B cell (primary cell): ENCODE data around the gene CYP2W1. TPM values are rescaled to one million over a fixed set of nuclear protein-coding genes. Genes with fewer than 3 reads are reported as not detected.

Experiments used
- ATAC-seq: fragments of 200-7000 bp; cut with Tn5 transposase; one replicate; pipeline ENCODE4 v1.10.0; 2021; ENCODE audit warnings: low read depth, mild to moderate bottlenecking, moderate number of reproducible peaks, moderate library complexity
- CTCF ChIA-PET: fragments of 350-600 bp; sonication (Branson Sonifier 250); formaldehyde crosslinking; loops from one replicate; lab custom pipeline; 2021; ENCODE audit warnings: antibody characterized with exemption, inconsistent platforms; lab: Charles Lee
- POLR2A ChIA-PET: fragments of 350-600 bp; sonication (Branson Sonifier 250); formaldehyde crosslinking; loops from one replicate; lab custom pipeline; 2021; ENCODE audit warnings: antibody characterized with exemption; lab: Charles Lee
- DNase-seq: peaks from one replicate; pipeline ENCODE4 v3.0.0; 2013
- H2AFZ ChIP-seq: 2 replicates; pipeline ENCODE4 v1.6.1; 2012; ENCODE audit warnings: mild to moderate bottlenecking, low read depth, low read length; ENCODE audit not compliant: insufficient read depth, poor library complexity, severe bottlenecking
- H3K27ac ChIP-seq, 2 donors: 1 replicate in 1 of 2; 2 replicates in 1 of 2; pipeline ENCODE4 v1.5.1; 2012 to 2013; ENCODE audit warnings: low read length in 2 of 2, mild to moderate bottlenecking in 2 of 2, moderate library complexity in 1 of 2
- H3K27me3 ChIP-seq, 4 experiments: fragments of 200-600 bp in 1 of 4; sonication (generic) in 1 of 4; replicated peaks in 1 of 4; 1 replicate in 2 of 4; 2 replicates in 2 of 4; pipeline versions ENCODE4 v1.6.1 to v1.7.0; 2013 to 2016; ENCODE audit warnings: low read length in 3 of 4, mild to moderate bottlenecking in 2 of 4, mixed read lengths in 1 of 4, moderate library complexity in 1 of 4; ENCODE audit not compliant: insufficient read depth in 4 of 4, control insufficient read depth in 3 of 4; ENCODE audit errors: control extremely low read depth in 1 of 4
- H3K36me3 ChIP-seq, 2 experiments: replicated peaks in 1 of 2; 1 replicate in 1 of 2; 2 replicates in 1 of 2; pipeline versions ENCODE4 v1.6.1 to v1.7.1; 2013; ENCODE audit warnings: low read length in 1 of 2; ENCODE audit not compliant: insufficient read depth in 2 of 2, control insufficient read depth in 1 of 2; ENCODE audit errors: control extremely low read depth in 1 of 2, extremely low read depth in 1 of 2
- H3K4me1 ChIP-seq, 2 donors: fragments of 200-600 bp in 1 of 2; sonication (generic) in 1 of 2; 1 replicate in 1 of 2; 2 replicates in 1 of 2; pipeline versions ENCODE4 v1.5.1 to v1.6.1; 2013 to 2017; ENCODE audit warnings: low read length in 2 of 2; ENCODE audit not compliant: control insufficient read depth in 2 of 2, insufficient read depth in 2 of 2
- H3K4me2 ChIP-seq: replicated peaks from 2 replicates; pipeline ENCODE3; 2012; ENCODE audit warnings: mild to moderate bottlenecking, low read depth, low read length; ENCODE audit not compliant: poor library complexity, severe bottlenecking
- H3K4me3 ChIP-seq, 5 experiments: fragments of 200-600 bp in 1 of 5; sonication (generic) in 1 of 5; 1 replicate in 3 of 5; 2 replicates in 2 of 5; pipeline versions ENCODE4 v1.5.1 to v1.7.0; 2011 to 2016; ENCODE audit warnings: low read length in 4 of 5, mild to moderate bottlenecking in 4 of 5, low read depth in 2 of 5, control low read depth in 1 of 5, moderate library complexity in 1 of 5; ENCODE audit not compliant: insufficient read depth in 1 of 5; ENCODE audit errors: control extremely low read depth in 1 of 5, extremely low read depth in 1 of 5
- H3K79me2 ChIP-seq: fragments of 200-600 bp; sonication (generic); one replicate; pipeline ENCODE4 v1.6.0; 2016; ENCODE audit warnings: low read length; ENCODE audit not compliant: control insufficient read depth, insufficient read depth
- H3K9ac ChIP-seq: fragments of 200-600 bp; sonication (generic); 2 replicates; pipeline ENCODE4 v1.6.1; 2017; ENCODE audit warnings: mild to moderate bottlenecking, low read length, moderate library complexity
- H3K9me3 ChIP-seq, 3 donors: one replicate each; pipeline versions ENCODE4 v1.6.1 to v1.7.1; 2013; ENCODE audit warnings: low read length in 2 of 3; ENCODE audit not compliant: control insufficient read depth in 2 of 3, insufficient read depth in 1 of 3; ENCODE audit errors: control extremely low read depth in 1 of 3
- H4K20me1 ChIP-seq: 2 replicates; pipeline ENCODE4 v1.6.0; 2012; ENCODE audit warnings: mild to moderate bottlenecking, low read length; ENCODE audit not compliant: insufficient read depth, control insufficient read depth, poor library complexity, severe bottlenecking
- H3K27ac Mint-ChIP-seq: one replicate; pipeline ENCODE4 v1.8.0; 2021; ENCODE audit warnings: mixed read lengths
- H3K27me3 Mint-ChIP-seq: one replicate; pipeline ENCODE4 v1.8.0; 2021; ENCODE audit warnings: mixed read lengths
- H3K4me1 Mint-ChIP-seq: one replicate; pipeline ENCODE4 v1.8.0; 2021; ENCODE audit warnings: mixed read lengths
- H3K4me3 Mint-ChIP-seq: one replicate; pipeline ENCODE4 v1.8.0; 2021; ENCODE audit warnings: mixed read lengths
- H3K9me3 Mint-ChIP-seq: one replicate; pipeline ENCODE4 v1.8.0; 2022; ENCODE audit warnings: mixed read lengths; ENCODE audit not compliant: insufficient read depth
- CTCF ChIP-seq: fragments of 200-600 bp; IDR thresholded peaks from one replicate; pipeline ENCODE4 v1.8.0; 2022; ENCODE audit warnings: antibody characterized with exemption, mild to moderate bottlenecking
- EZH2 ChIP-seq: IDR thresholded peaks from 2 replicates; pipeline ENCODE4 v1.6.1; 2012; ENCODE audit warnings: borderline replicate concordance, low read depth, mild to moderate bottlenecking, moderate library complexity, low read length; ENCODE audit not compliant: insufficient read depth, poor library complexity, severe bottlenecking
- WGBS: methylation state at CpG from one replicate; pipeline ENCODE4 v1.1.5; 2013; ENCODE audit warnings: missing lambda C conversion rate; ENCODE audit not compliant: insufficient coverage; 5-methylcytosine and 5-hydroxymethylcytosine counted together
- intact Hi-C: fragments of 100-400 bp; cut with micrococcal nuclease; formaldehyde crosslinking; loops from one replicate; pipeline ENCODE4 v1.10.0; 2022
- polyA plus RNA-seq: library from polyadenylated mRNA; depleted of rRNA; stranded (reverse); fragments of >200 nt; gene quantifications from 2 replicates; pipeline ENCODE4 v1.2.3, GENCODE V29; 2012
- total RNA-seq, 2 donors: library from RNA; stranded (reverse); fragments of 120-200 nt in 1 of 2; gene quantifications; 1 replicate in 1 of 2; 2 replicates in 1 of 2; pipeline versions ENCODE4 v1.2.3 to v1.2.4, GENCODE V29; 2013 to 2022

CYP2W1 gene
- total and polyA plus RNA-seq, 2 donors (not counting 1 experiment from before 2014, with no cell fraction given): not detected

GRCh38 chr7:1021931-1022330, 39.0 kb downstream of the CYP2W1 start:
- Histone ChIP-seq H3K27ac (no peak overlapping the region), H3K4me1 (peaks cover 60 to 72% of the 10 kb centered on the region in 2 donors), H3K79me2 (peaks cover 71% of the 10 kb centered on the region), H2AFZ (no peak overlapping the region), H3K36me3 (peaks cover 0 to 38% of the 10 kb centered on the region in 2 experiments), H3K9ac (no peak overlapping the region), H3K4me3 (no peak overlapping the region), H3K27me3 (peaks cover 0 to 2% (median 0%) of the 10 kb centered on the region in 4 experiments), H3K9me3 (peaks cover 0 to 39% (median 0%) of the 10 kb centered on the region in 3 donors), H4K20me1 (peaks cover 88% of the 10 kb centered on the region), H3K4me2 (peak overlapping the region; percentile 97)
- WGBS: 96% methylated on average over 25 of the region's 25 CpGs
- intact Hi-C loops: loop anchor here (5.0 kb wide), 1 partner anchor 100 kb away; no protein-coding TSS in a partner anchor
- Mint-ChIP-seq H3K9me3 (no peaks in the 10 kb centered on the region), H3K4me1 (peaks cover 76% of the 10 kb centered on the region), H3K27me3 (no peaks in the 10 kb centered on the region), H3K4me3 (peak overlapping the region; percentile 94), H3K27ac (peak overlapping the region; percentile 50)
- ATAC-seq (no peak), DNase-seq (no peak)
- TF ChIP-seq EZH2 (no peak), CTCF (no peak)
- CTCF ChIA-PET: interaction anchor here (1.0 to 6.9 kb wide), 6 partner anchors 9 to 64 kb away, joined by 4 to 57 read pairs (median 8); no protein-coding TSS in a partner anchor
- POLR2A ChIA-PET: interaction anchor here (1.2 to 2.2 kb wide), 8 partner anchors 18 to 117 kb away, joined by 3 to 10 read pairs (median 6); no protein-coding TSS in a partner anchor

GRCh38 chr7:1022356-1022755, 39.4 kb downstream of the CYP2W1 start:
- Histone ChIP-seq H3K9me3 (peaks cover 0 to 38% (median 0%) of the 10 kb centered on the region in 3 donors), H3K36me3 (peaks cover 0 to 36% of the 10 kb centered on the region in 2 experiments), H3K79me2 (peaks cover 67% of the 10 kb centered on the region), H3K4me3 (no peak overlapping the region), H3K27me3 (peaks cover 0 to 2% (median 0%) of the 10 kb centered on the region in 4 experiments), H3K4me1 (peaks cover 65 to 77% of the 10 kb centered on the region in 2 donors), H4K20me1 (peaks cover 84% of the 10 kb centered on the region), H3K9ac (no peak overlapping the region), H3K27ac (no peak overlapping the region), H3K4me2 (peak overlapping the region; percentile 97), H2AFZ (no peak overlapping the region)
- TF ChIP-seq CTCF: no peak
- TF ChIP-seq EZH2: no peak
- over 99% methylated on average over 17 of the region's 17 CpGs for WGBS
- H3K27ac Mint-ChIP-seq: peak overlapping the region; percentile 97
- ChIA-PET POLR2A (interaction anchor here (0.6 to 2.2 kb wide), 10 partner anchors 10 to 1266 kb away, joined by 3 to 15 read pairs (median 6); no protein-coding TSS in a partner anchor), CTCF (interaction anchor here (0.9 to 6.9 kb wide), 9 partner anchors 10 to 147 kb away, joined by 3 to 57 read pairs (median 9); partner anchors contain the start of gene GPR146)
- intact Hi-C loops: loop anchor here (5.0 kb wide), 1 partner anchor 100 kb away; no protein-coding TSS in a partner anchor
- peaks cover 77% of the 10 kb centered on the region for H3K4me1 Mint-ChIP-seq
- H3K4me3 Mint-ChIP-seq: peak overlapping the region; percentile 94
- no peaks in the 10 kb centered on the region for H3K27me3 Mint-ChIP-seq
- ATAC-seq (no peak), DNase-seq (no peak)
- H3K9me3 Mint-ChIP-seq: no peaks in the 10 kb centered on the region
